Measurements from ENCODE around the gene FGFR2.

DNA sequence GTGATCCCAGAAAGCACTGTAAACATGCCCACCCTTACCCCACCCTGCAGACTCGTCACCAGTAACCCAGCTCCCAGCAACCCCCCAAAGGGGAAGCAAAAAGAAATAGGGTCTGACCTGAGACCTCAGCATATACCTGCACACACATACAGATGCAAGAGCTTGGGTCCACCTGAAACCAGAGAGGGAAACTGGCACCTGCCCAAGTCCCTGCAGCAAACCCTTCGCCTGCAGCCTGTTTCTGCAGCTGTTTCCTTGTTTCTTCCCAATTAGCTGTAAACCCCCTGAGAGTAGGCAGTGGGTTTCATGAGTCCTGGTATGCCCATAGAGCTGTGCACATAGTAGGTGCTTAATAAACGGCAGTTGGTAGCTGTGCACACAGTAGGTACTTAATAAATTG is 140.5 kb downstream of the FGFR2 start:
- TF ChIP-seq, protein P1, sequence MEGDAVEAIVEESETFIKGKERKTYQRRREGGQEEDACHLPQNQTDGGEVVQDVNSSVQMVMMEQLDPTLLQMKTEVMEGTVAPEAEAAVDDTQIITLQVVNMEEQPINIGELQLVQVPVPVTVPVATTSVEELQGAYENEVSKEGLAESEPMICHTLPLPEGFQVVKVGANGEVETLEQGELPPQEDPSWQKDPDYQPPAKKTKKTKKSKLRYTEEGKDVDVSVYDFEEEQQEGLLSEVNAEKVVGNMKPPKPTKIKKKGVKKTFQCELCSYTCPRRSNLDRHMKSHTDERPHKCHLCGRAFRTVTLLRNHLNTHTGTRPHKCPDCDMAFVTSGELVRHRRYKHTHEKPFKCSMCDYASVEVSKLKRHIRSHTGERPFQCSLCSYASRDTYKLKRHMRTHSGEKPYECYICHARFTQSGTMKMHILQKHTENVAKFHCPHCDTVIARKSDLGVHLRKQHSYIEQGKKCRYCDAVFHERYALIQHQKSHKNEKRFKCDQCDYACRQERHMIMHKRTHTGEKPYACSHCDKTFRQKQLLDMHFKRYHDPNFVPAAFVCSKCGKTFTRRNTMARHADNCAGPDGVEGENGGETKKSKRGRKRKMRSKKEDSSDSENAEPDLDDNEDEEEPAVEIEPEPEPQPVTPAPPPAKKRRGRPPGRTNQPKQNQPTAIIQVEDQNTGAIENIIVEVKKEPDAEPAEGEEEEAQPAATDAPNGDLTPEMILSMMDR (conservative IDR thresholded peaks at IDR 0.05; ENCODE audit: low read depth, low read length) = no peak
- no peak for TF ChIP-seq RAD21 (IDR thresholded peaks at IDR 0.05; ENCODE audit: low read length)
- TF ChIP-seq, protein P2, sequence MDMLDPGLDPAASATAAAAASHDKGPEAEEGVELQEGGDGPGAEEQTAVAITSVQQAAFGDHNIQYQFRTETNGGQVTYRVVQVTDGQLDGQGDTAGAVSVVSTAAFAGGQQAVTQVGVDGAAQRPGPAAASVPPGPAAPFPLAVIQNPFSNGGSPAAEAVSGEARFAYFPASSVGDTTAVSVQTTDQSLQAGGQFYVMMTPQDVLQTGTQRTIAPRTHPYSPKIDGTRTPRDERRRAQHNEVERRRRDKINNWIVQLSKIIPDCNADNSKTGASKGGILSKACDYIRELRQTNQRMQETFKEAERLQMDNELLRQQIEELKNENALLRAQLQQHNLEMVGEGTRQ (IDR thresholded peaks at IDR 0.05; ENCODE audit: low read depth, low read length) = no peak
- no peak for TF ChIP-seq BHLHE40 (IDR thresholded peaks at IDR 0.05; ENCODE audit: low read depth, low read length)
- TF ChIP-seq MXI1 (IDR thresholded peaks at IDR 0.05; ENCODE audit: borderline replicate concordance, low read depth, low read length) = no peak
- TF ChIP-seq POLR2A (IDR thresholded peaks at IDR 0.05; ENCODE audit: low read depth, low read length) = no peak
- TF ChIP-seq RFX5 (IDR thresholded peaks at IDR 0.05; ENCODE audit: low read depth, low read length) = no peak
- no peak for TF ChIP-seq MAFK (IDR thresholded peaks at IDR 0.05; ENCODE audit: low read depth, low read length)

Data from IMR-90 (cell line).